K562 (cell line): ENCODE results near the gene LASP1. TPM values are rescaled to one million over a fixed set of nuclear protein-coding genes. Genes with fewer than 3 reads are reported as not detected.

ENCODE experiments used
- ATAC-seq: fragments of 200-7000 bp; cut with Tn5 transposase; 3 replicates; pipeline ENCODE4 v1.9.1; 2020; ENCODE audit warnings: moderate library complexity
- BruUV-seq: library from RNA; stranded (reverse); fragments of 400-500 nt; replicated peaks from 2 replicates; lab custom pipeline; 2021; lab: Mats Ljungman, UMichigan
- CTCF ChIA-PET: fragments of 300-600 bp; formaldehyde crosslinking; extraction: SDS; loops from one replicate; lab custom pipeline; 2021; ENCODE audit warnings: low intra/inter-chr PET ratio; lab: Yijun Ruan, JAX
- POLR2A ChIA-PET: fragments of 300-600, 350-650 bp; sonication (Branson Sonifier 250); formaldehyde crosslinking; extraction: SDS; loops from one replicate; lab custom pipeline; 2021; ENCODE audit warnings: antibody characterized with exemption, inconsistent platforms; lab: Yijun Ruan, JAX
- DNase-seq, 4 experiments: peaks; one replicate each; pipeline versions ENCODE4 v3.0.0 to v3.0.0-alpha.2; 2011 to 2018; ENCODE audit warnings: low spot score in 3 of 4, mixed read lengths in 3 of 4; ENCODE audit errors: extremely low read depth in 1 of 4
- FAIRE-seq: peaks from 2 replicates; lab custom pipeline; 2011; peaks lifted over from hg19 to GRCh38; lab: Jason Lieb, UNC
- H2AFZ ChIP-seq: 2 replicates; pipeline ENCODE4 v1.6.0; 2011; ENCODE audit warnings: low read depth, low read length, control low read depth, inconsistent platforms
- H3K27ac ChIP-seq: fragments of 200-600 bp; 3 replicates; pipeline ENCODE4 v1.8.0; 2011; ENCODE audit warnings: low read depth, mild to moderate bottlenecking, control low read depth, inconsistent platforms, low read length, moderate library complexity, mixed read lengths; ENCODE audit errors: extremely low read depth
- H3K27me3 ChIP-seq, 2 experiments: fragments of 300-600 bp in 1 of 2; 2 replicates in 1 of 2; 3 replicates in 1 of 2; pipeline versions ENCODE4 v1.6.0 to v1.8.0; 2011; ENCODE audit warnings: inconsistent platforms in 2 of 2, low read length in 2 of 2, mild to moderate bottlenecking in 1 of 2, mixed read lengths in 1 of 2, moderate library complexity in 1 of 2; ENCODE audit not compliant: control insufficient read depth in 2 of 2, insufficient read depth in 2 of 2
- H3K36me3 ChIP-seq: fragments of 300-600 bp; 3 replicates; pipeline ENCODE4 v1.8.0; 2011; ENCODE audit warnings: mild to moderate bottlenecking, low read length, inconsistent platforms; ENCODE audit not compliant: control insufficient read depth, insufficient read depth
- H3K4me1 ChIP-seq, 2 experiments: fragments of 200-600 bp in 1 of 2; replicated peaks in 1 of 2; 2 replicates in 1 of 2; 3 replicates in 1 of 2; pipeline versions ENCODE4 v1.5.1 to v1.8.0; 2011; ENCODE audit warnings: inconsistent platforms in 2 of 2, low read length in 2 of 2, mild to moderate bottlenecking in 1 of 2, mixed read lengths in 1 of 2, moderate library complexity in 1 of 2; ENCODE audit not compliant: control insufficient read depth in 2 of 2, insufficient read depth in 2 of 2
- H3K4me2 ChIP-seq: 2 replicates; pipeline ENCODE4 v1.6.1; 2011; ENCODE audit warnings: low read length, control low read depth, inconsistent platforms, mixed read lengths; ENCODE audit not compliant: insufficient read depth
- H3K4me3 ChIP-seq: fragments of 200-600 bp; sonication (generic), shearing (Covaris generic); 2 replicates; pipeline ENCODE4 v1.5.1; 2016; ENCODE audit warnings: control low read depth, inconsistent platforms
- H3K79me2 ChIP-seq: fragments of 200-600 bp; 3 replicates; pipeline ENCODE4 v1.8.0; 2011; ENCODE audit warnings: low read length, inconsistent platforms; ENCODE audit not compliant: control insufficient read depth, insufficient read depth
- H3K9ac ChIP-seq, 2 experiments: 2 replicates each; pipeline versions ENCODE4 v1.6.0 to v1.6.1; 2011; ENCODE audit warnings: low read depth in 2 of 2, low read length in 2 of 2, control low read depth in 1 of 2, inconsistent platforms in 1 of 2, mild to moderate bottlenecking in 1 of 2, mixed read lengths in 1 of 2; ENCODE audit not compliant: insufficient read depth in 1 of 2
- H3K9me1 ChIP-seq: one replicate; pipeline ENCODE4 v1.6.0; 2011; ENCODE audit warnings: inconsistent platforms, mild to moderate bottlenecking, low read length, moderate library complexity; ENCODE audit not compliant: control insufficient read depth, insufficient read depth
- H3K9me3 ChIP-seq: replicated peaks from 2 replicates; pipeline ENCODE4 v1.5.1; 2011; ENCODE audit warnings: low read depth, low read length, inconsistent platforms; ENCODE audit not compliant: control insufficient read depth, insufficient read depth
- H4K20me1 ChIP-seq: replicated peaks from 2 replicates; pipeline ENCODE4 v1.6.1; 2011; ENCODE audit warnings: low read length, inconsistent platforms, mixed read lengths; ENCODE audit not compliant: control insufficient read depth, insufficient read depth
- RBFOX2 ChIP-seq: fragments of 200-400 bp; formaldehyde crosslinking; IDR thresholded peaks from 2 replicates; pipeline ENCODE4 v1.6.1; 2017; ENCODE audit warnings: low read depth, mild to moderate bottlenecking, low read length, moderate library complexity
- ZFPM2 ChIP-seq: fragments of 250-450 bp; sonication (Bioruptor Pico); IDR thresholded peaks from 2 replicates; pipeline ENCODE4 v1.5.1; 2022; ENCODE audit warnings: mild to moderate bottlenecking
- ZNF75A ChIP-seq: fragments of 450-650 bp; formaldehyde crosslinking; IDR thresholded peaks from 2 replicates; pipeline ENCODE4 v1.4.0; 2020; ENCODE audit warnings: mild to moderate bottlenecking
- WGBS: fragments of 100-300 bp; shearing (Covaris generic); methylation state at CpG from one replicate; pipeline ENCODE4 v1.1.6; 2016; ENCODE audit warnings: low coverage, mixed read lengths; ENCODE audit not compliant: insufficient coverage; ENCODE audit errors: missing lambda C conversion rate; 5-methylcytosine and 5-hydroxymethylcytosine counted together
- in situ Hi-C: fragments of 300-500 bp; cut with MboI; formaldehyde crosslinking; loops from 4 replicates; pipeline ENCODE4 v1.15.0; 2018; ENCODE audit warnings: inconsistent platforms, mixed read lengths
- intact Hi-C: fragments of 100-400 bp; cut with micrococcal nuclease; formaldehyde crosslinking; loops from 2 replicates; pipeline ENCODE4 v1.14.2; 2022
- polyA plus RNA-seq, 8 experiments: library from polyadenylated mRNA; depleted of rRNA in 4 of 8; stranded (reverse) in 5 of 8; unstranded in 3 of 8; fragments of >200 nt; fragmentation: Nextera tagmentation in 2 of 8; fragmentation: Illumina TruSeq in 1 of 8; extraction: Ambion mirVana in 2 of 8; extraction: Trizol in 1 of 8; gene quantifications; 2 replicates each; pipeline versions ENCODE4 v1.2.1 to v1.2.3, GENCODE V29; 2011 to 2014; ENCODE audit warnings: inconsistent platforms in 1 of 8, missing spikeins in 1 of 8
- total RNA-seq, 7 experiments: library from RNA; depleted of rRNA in 6 of 7; stranded (reverse); fragments of >200 nt in 6 of 7; fragmentation: Illumina TruSeq in 2 of 7; extraction: Trizol in 2 of 7; gene quantifications; 2 replicates each; pipeline versions ENCODE4 v1.2.1 to v1.2.3, GENCODE V29; 2011 to 2021; ENCODE audit warnings: low replicate concordance in 1 of 7

The LASP1 gene
- total and polyA plus RNA-seq, 9 of the 15 experiments (the other 6 are each of a cell fraction or from before 2014, with no cell fraction given): 23.0 to 125 (median 55.3) TPM

GRCh38 chr17:38877130-38877851 is 7.4 kb downstream of the LASP1 start:
- DNase-seq: no peak
- Histone ChIP-seq H3K27ac (no peak overlapping the region), H3K9me1 (peaks cover 13% of the 10 kb centered on the region), H3K79me2 (peaks cover 79% of the 10 kb centered on the region), H3K4me3 (no peak overlapping the region), H3K4me1 (peaks cover 19 to 39% of the 10 kb centered on the region in 2 experiments), H3K9me3 (no peaks in the 10 kb centered on the region), H3K4me2 (no peak overlapping the region), H2AFZ (no peak overlapping the region), H3K36me3 (peaks cover 77% of the 10 kb centered on the region)
- no peak for FAIRE-seq
- in situ Hi-C loops: no loop called here
- POLR2A ChIA-PET: no interaction called here
- TF ChIP-seq ZFPM2 (no peak), RBFOX2 (0 out of 2 replicates have a peak, but pooled peaks have one; percentile 18), ZNF75A (CRISPR knock-in tag) (no peak)
- TF ChIP-seq, all 486 proteins: peak for 1
- 86% methylated on average over 6 of the region's 7 CpGs for WGBS
- CTCF ChIA-PET: no interaction called here
- Histone ChIP-seq H3K9ac (peak overlapping the region in 1 of 2 experiments; percentile 79; a peak in 2 of 4 replicates), H4K20me1 (peaks cover 58% of the 10 kb centered on the region), H3K27me3 (no peaks in the 10 kb centered on the region)
- BruUV-seq: no TSS peak
- ATAC-seq: no peak
- intact Hi-C loops: no loop called here
